ENCODE results near the gene SUPT6H. TPM values are rescaled to one million over a fixed set of nuclear protein-coding genes. Genes with fewer than 3 reads are reported as not detected.
"Not testable (repeated sequence)": the region's sequence is repeated elsewhere in the genome, so short reads cannot be mapped to it uniquely, and the experiment has no call there.

The SUPT6H gene
- total and polyA plus RNA-seq, 2 of the 4 experiments (the other 2 are of a cell fraction), result 41.4 to 44.8 TPM

GRCh38 chr17:28658766-28659496 lies 3.1 kb upstream of the SUPT6H start:
- WGBS, 2 experiments (ENCODE audit: extremely low coverage in 2 of 2, insufficient read length in 1 of 2), result 97% methylated on average over 20 of the region's 46 CpGs; no CpG with 5 or more reads in 1 of the 2 experiments
- H2AFZ ChIP-seq (replicated peaks; ENCODE audit: low read length, poor library complexity); H3K4me2 ChIP-seq (ENCODE audit: low read depth, low read length); H2BK15ac ChIP-seq (ENCODE audit: low read depth, low read length); in situ Hi-C loops (cut with MboI; ENCODE audit: low sequenced_read_pairs); H2BK120ac ChIP-seq (ENCODE audit: low read depth, low read length); CTCF ChIA-PET; H2AK5ac ChIP-seq (ENCODE audit: low read depth, low read length); BruUV-seq (replicated peaks); POLR2A ChIA-PET (ENCODE audit: unreplicated experiment); H3K9ac ChIP-seq (ENCODE audit: low read depth, low read length); H2BK20ac ChIP-seq (ENCODE audit: low read depth, low read length); H3K4me1 ChIP-seq (ENCODE audit: control insufficient read depth, insufficient read depth, low read length); H3K4ac ChIP-seq (ENCODE audit: low read depth, low read length); H2AK9ac ChIP-seq (replicated peaks; ENCODE audit: low read depth, low read length, poor library complexity); H3K23ac ChIP-seq (ENCODE audit: low read depth, low read length); H3K27me3 ChIP-seq (ENCODE audit: control insufficient read depth, insufficient read depth, low read length); H3K27ac ChIP-seq (ENCODE audit: insufficient read depth, low read length); H3K56ac ChIP-seq (ENCODE audit: extremely low read depth, insufficient read depth, low read length); H3K4me3 ChIP-seq (ENCODE audit: insufficient read depth, low read depth, low read length); H3K9me3 ChIP-seq (ENCODE audit: control insufficient read depth, insufficient read depth, low read length); H2BK5ac ChIP-seq (ENCODE audit: low read depth, low read length, poor library complexity, severe bottlenecking); ATAC-seq (ENCODE audit: low read depth); intact Hi-C loops (cut with micrococcal nuclease); H4K8ac ChIP-seq (ENCODE audit: low read depth in 2 of 2, low read length in 2 of 2); dilution Hi-C loops (cut with HindIII; ENCODE audit: low sequenced_read_pairs, unreplicated experiment); DNase-seq; H4K5ac ChIP-seq (ENCODE audit: low read depth, low read length); H3K14ac ChIP-seq (replicated peaks; ENCODE audit: low read depth, low read length); H3K18ac ChIP-seq (ENCODE audit: low read depth, low read length); H4K91ac ChIP-seq (ENCODE audit: insufficient read depth, low read depth, low read length): not testable (repeated sequence)
- peaks cover 42% of the 10 kb centered on the region for H4K20me1 ChIP-seq (ENCODE audit: insufficient read depth, low read length)
- peaks cover 12 to 58% of the 10 kb centered on the region in 2 experiments; a peak in 3 of 4 replicates for H3K79me1 ChIP-seq (ENCODE audit: low read depth in 1 of 2, low read length in 2 of 2)
- H3K36me3 ChIP-seq (ENCODE audit: control insufficient read depth, insufficient read depth, low read length), result peaks cover 19% of the 10 kb centered on the region
- H3K9me1 ChIP-seq (ENCODE audit: insufficient read depth, low read length), result peaks cover 11% of the 10 kb centered on the region; the same call in 1 of the 2 replicates

DNA sequence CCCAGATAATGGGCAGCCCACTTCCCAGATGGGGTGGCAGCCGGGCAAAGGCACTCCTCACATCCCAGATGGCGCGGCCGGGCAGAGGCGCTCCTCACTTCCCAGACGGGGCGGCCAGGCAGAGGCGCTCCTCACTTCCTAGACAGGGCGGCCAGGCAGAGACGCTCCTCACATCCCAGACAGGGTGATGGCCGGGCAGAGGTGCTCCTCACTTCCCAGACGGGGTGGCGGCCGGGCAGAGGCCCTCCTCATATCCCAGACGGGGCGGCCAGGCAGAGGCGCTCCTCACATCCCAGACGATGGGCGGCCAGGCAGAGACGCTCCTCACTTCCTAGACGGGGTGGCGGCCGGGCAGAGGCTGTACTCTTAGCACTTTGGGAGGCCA lies 2.5 kb upstream of the SUPT6H start:
- POLR2A ChIA-PET (ENCODE audit: unreplicated experiment), result not testable (repeated sequence)

More for the DNA sequence above, 2.5 kb upstream of the SUPT6H start:
- dilution Hi-C loops (cut with HindIII; ENCODE audit: low sequenced_read_pairs, unreplicated experiment); H3K14ac ChIP-seq (replicated peaks; ENCODE audit: low read depth, low read length); H4K8ac ChIP-seq (ENCODE audit: low read depth in 2 of 2, low read length in 2 of 2); DNase-seq; CTCF ChIA-PET; BruUV-seq (replicated peaks); H2AK5ac ChIP-seq (ENCODE audit: low read depth, low read length); H3K4ac ChIP-seq (ENCODE audit: low read depth, low read length); H2AK9ac ChIP-seq (replicated peaks; ENCODE audit: low read depth, low read length, poor library complexity); H3K9me3 ChIP-seq (ENCODE audit: control insufficient read depth, insufficient read depth, low read length); in situ Hi-C loops (cut with MboI; ENCODE audit: low sequenced_read_pairs); H3K56ac ChIP-seq (ENCODE audit: extremely low read depth, insufficient read depth, low read length); H2BK5ac ChIP-seq (ENCODE audit: low read depth, low read length, poor library complexity, severe bottlenecking); H2BK20ac ChIP-seq (ENCODE audit: low read depth, low read length); intact Hi-C loops (cut with micrococcal nuclease); H4K91ac ChIP-seq (ENCODE audit: insufficient read depth, low read depth, low read length); H3K23ac ChIP-seq (ENCODE audit: low read depth, low read length); H2AFZ ChIP-seq (replicated peaks; ENCODE audit: low read length, poor library complexity); H3K27me3 ChIP-seq (ENCODE audit: control insufficient read depth, insufficient read depth, low read length); H3K4me3 ChIP-seq (ENCODE audit: insufficient read depth, low read depth, low read length); H3K9ac ChIP-seq (ENCODE audit: low read depth, low read length); H4K5ac ChIP-seq (ENCODE audit: low read depth, low read length); H2BK15ac ChIP-seq (ENCODE audit: low read depth, low read length); H3K18ac ChIP-seq (ENCODE audit: low read depth, low read length); H3K4me2 ChIP-seq (ENCODE audit: low read depth, low read length); H3K4me1 ChIP-seq (ENCODE audit: control insufficient read depth, insufficient read depth, low read length); ATAC-seq (ENCODE audit: low read depth); H2BK120ac ChIP-seq (ENCODE audit: low read depth, low read length); H3K27ac ChIP-seq (ENCODE audit: insufficient read depth, low read length): not testable (repeated sequence)
- peaks cover 48% of the 10 kb centered on the region for H4K20me1 ChIP-seq (ENCODE audit: insufficient read depth, low read length)
- no CpG with 5 or more reads among the region's 23 CpGs for WGBS, 2 experiments (ENCODE audit: extremely low coverage in 2 of 2, insufficient read length in 1 of 2)
- peaks cover 9 to 62% of the 10 kb centered on the region in 2 experiments; a peak in 3 of 4 replicates for H3K79me1 ChIP-seq (ENCODE audit: low read depth in 1 of 2, low read length in 2 of 2)
- peaks cover 17% of the 10 kb centered on the region for H3K36me3 ChIP-seq (ENCODE audit: control insufficient read depth, insufficient read depth, low read length)
- peaks cover 11% of the 10 kb centered on the region; the same call in 1 of the 2 replicates for H3K9me1 ChIP-seq (ENCODE audit: insufficient read depth, low read length)

All from IMR-90 (cell line).